ENCODE results near the gene CLVS2.

DNA sequence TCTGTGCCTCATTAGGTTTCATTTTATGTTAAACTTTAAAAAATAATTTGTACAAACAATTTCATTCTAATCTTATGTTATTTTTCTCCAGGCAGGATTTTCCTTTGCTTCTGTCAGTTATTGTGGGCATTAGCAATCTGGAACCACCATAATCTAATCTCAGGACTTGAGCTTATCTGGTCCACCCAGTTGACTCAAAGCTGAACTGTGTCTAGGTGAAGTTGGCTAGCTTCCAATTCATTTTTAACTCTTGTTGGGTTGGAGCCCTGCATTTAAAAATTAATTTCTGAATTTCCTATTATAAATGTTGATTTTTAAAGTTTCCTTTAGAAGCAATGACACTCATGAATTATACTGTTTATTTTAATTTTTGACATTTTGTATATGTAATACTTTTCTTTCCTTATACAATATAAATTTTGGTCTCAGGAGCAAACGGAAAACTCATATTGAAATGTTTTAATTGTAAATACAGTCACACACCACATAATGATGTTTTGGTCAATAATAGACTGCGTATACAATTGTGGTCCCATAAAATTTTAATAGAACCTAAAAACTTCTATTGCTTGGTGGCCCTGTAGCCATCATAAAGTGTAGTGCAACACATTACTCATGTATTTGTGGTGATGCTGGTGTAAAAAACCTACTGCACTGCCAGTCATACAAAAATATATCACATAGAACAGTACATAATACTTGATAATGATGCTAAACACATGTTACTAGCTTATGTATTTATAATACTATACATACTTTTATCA is 121.3 kb downstream of the CLVS2 start:
- TF ChIP-seq, protein P1, sequence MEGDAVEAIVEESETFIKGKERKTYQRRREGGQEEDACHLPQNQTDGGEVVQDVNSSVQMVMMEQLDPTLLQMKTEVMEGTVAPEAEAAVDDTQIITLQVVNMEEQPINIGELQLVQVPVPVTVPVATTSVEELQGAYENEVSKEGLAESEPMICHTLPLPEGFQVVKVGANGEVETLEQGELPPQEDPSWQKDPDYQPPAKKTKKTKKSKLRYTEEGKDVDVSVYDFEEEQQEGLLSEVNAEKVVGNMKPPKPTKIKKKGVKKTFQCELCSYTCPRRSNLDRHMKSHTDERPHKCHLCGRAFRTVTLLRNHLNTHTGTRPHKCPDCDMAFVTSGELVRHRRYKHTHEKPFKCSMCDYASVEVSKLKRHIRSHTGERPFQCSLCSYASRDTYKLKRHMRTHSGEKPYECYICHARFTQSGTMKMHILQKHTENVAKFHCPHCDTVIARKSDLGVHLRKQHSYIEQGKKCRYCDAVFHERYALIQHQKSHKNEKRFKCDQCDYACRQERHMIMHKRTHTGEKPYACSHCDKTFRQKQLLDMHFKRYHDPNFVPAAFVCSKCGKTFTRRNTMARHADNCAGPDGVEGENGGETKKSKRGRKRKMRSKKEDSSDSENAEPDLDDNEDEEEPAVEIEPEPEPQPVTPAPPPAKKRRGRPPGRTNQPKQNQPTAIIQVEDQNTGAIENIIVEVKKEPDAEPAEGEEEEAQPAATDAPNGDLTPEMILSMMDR (IDR thresholded peaks at IDR 0.05), result no peak
- TF ChIP-seq POLR2AphosphoS5 (IDR thresholded peaks at IDR 0.05; ENCODE audit: insufficient read depth in 1 of 2, low read depth in 1 of 2) (no peak), POLR2A (IDR thresholded peaks at IDR 0.05) (no peak)
